Neural cell (in vitro differentiated cells): ENCODE data around the gene WNT6. TPM values are rescaled to one million over a fixed set of nuclear protein-coding genes. Genes with fewer than 3 reads are reported as not detected.

Source experiments
- H2AFZ ChIP-seq: fragments of 200-600, 300-800 bp; sonication (generic), shearing (Covaris generic); 2 replicates; pipeline ENCODE4 v1.6.0; 2014; ENCODE audit warnings: low read depth, mild to moderate bottlenecking, antibody characterized with exemption, low read length, moderate library complexity
- H3F3A ChIP-seq: fragments of 200-600 bp; shearing (Covaris generic); 2 replicates; pipeline ENCODE4 v1.6.1; 2016; ENCODE audit warnings: mild to moderate bottlenecking, moderate library complexity, mixed read lengths, antibody characterized with exemption, low read length; ENCODE audit not compliant: insufficient read depth, poor library complexity, severe bottlenecking
- H3K27ac ChIP-seq: fragments of 200-600, 300-800 bp; sonication (generic), shearing (Covaris generic); 2 replicates; pipeline ENCODE4 v1.5.1; 2014; ENCODE audit warnings: mild to moderate bottlenecking, low read length, moderate library complexity
- H3K27me3 ChIP-seq: fragments of 300-800, 200-600 bp; sonication (generic), shearing (Covaris generic); 2 replicates; pipeline ENCODE4 v1.6.0; 2014; ENCODE audit warnings: mild to moderate bottlenecking, low read depth, low read length, moderate library complexity; ENCODE audit not compliant: insufficient read depth
- H3K36me3 ChIP-seq: fragments of 300-800, 200-600 bp; sonication (generic), shearing (Covaris generic); 2 replicates; pipeline ENCODE4 v1.5.1; 2014; ENCODE audit warnings: mild to moderate bottlenecking, antibody characterized with exemption, low read length, moderate library complexity; ENCODE audit not compliant: insufficient read depth
- H3K4me2 ChIP-seq: fragments of 300-800, 200-600 bp; sonication (generic), shearing (Covaris generic); 2 replicates; pipeline ENCODE4 v1.6.0; 2014; ENCODE audit warnings: mild to moderate bottlenecking, low read length
- H3K4me3 ChIP-seq: fragments of 300-800, 200-600 bp; sonication (generic), shearing (Covaris generic); 2 replicates; pipeline ENCODE4 v1.5.1; 2014; ENCODE audit warnings: mild to moderate bottlenecking, low read length, moderate library complexity
- H3K79me2 ChIP-seq: fragments of 200-600 bp; shearing (Covaris generic); replicated peaks from 2 replicates; pipeline ENCODE4 v1.6.0; 2014; ENCODE audit warnings: mild to moderate bottlenecking, low read length, moderate library complexity; ENCODE audit not compliant: insufficient read depth
- H3K9ac ChIP-seq: fragments of 300-800, 200-600 bp; sonication (generic), shearing (Covaris generic); 2 replicates; pipeline ENCODE4 v1.6.1; 2016; ENCODE audit warnings: mild to moderate bottlenecking, low read length, mixed read lengths
- H3K9me2 ChIP-seq: fragments of 200-600 bp; shearing (Covaris generic); 2 replicates; pipeline ENCODE4 v1.6.1; 2016; ENCODE audit warnings: mild to moderate bottlenecking, low read length, mixed read lengths; ENCODE audit not compliant: insufficient read depth
- H3K9me3 ChIP-seq: fragments of 200-600, 300-800 bp; sonication (generic), shearing (Covaris generic); 2 replicates; pipeline ENCODE4 v1.6.1; 2016; ENCODE audit warnings: mild to moderate bottlenecking, mixed run types, low read length, moderate library complexity, mixed read lengths
- H4K20me1 ChIP-seq: fragments of 200-600 bp; shearing (Covaris generic); 2 replicates; pipeline ENCODE4 v1.6.1; 2016; ENCODE audit warnings: mild to moderate bottlenecking, mixed run types; ENCODE audit not compliant: insufficient read depth
- CTCF ChIP-seq: fragments of 450-650 bp; IDR thresholded peaks from 2 replicates; pipeline ENCODE4 v1.5.1; 2014; ENCODE audit warnings: antibody characterized with exemption, mild to moderate bottlenecking, moderate library complexity; ENCODE audit not compliant: poor library complexity, severe bottlenecking
- EP300 ChIP-seq: fragments of 450-650 bp; conservative IDR thresholded peaks from 2 replicates; pipeline ENCODE4 v1.6.1; 2014; ENCODE audit warnings: antibody characterized with exemption, mild to moderate bottlenecking, moderate library complexity; ENCODE audit not compliant: poor library complexity, severe bottlenecking
- EZH2 ChIP-seq: fragments of 200-600, 300-800 bp; shearing (Covaris generic), sonication (generic); IDR thresholded peaks from 2 replicates; pipeline ENCODE4 v1.6.1; 2014; ENCODE audit warnings: antibody characterized with exemption, low read length, borderline replicate concordance, mild to moderate bottlenecking; ENCODE audit not compliant: insufficient read depth, poor library complexity, severe bottlenecking
- MXI1 ChIP-seq: fragments of 450-650 bp; conservative IDR thresholded peaks from 2 replicates; pipeline ENCODE4 v1.6.1; 2014; ENCODE audit warnings: antibody characterized with exemption, mild to moderate bottlenecking; ENCODE audit not compliant: poor library complexity, severe bottlenecking
- POLR2AphosphoS5 ChIP-seq: IDR thresholded peaks from 2 replicates; pipeline ENCODE4 v1.6.1; 2012
- RAD21 ChIP-seq: fragments of 450-650 bp; conservative IDR thresholded peaks from 2 replicates; pipeline ENCODE4 v1.6.1; 2014; ENCODE audit warnings: antibody characterized with exemption, mild to moderate bottlenecking, moderate library complexity
- SMC3 ChIP-seq: fragments of 450-650 bp; conservative IDR thresholded peaks from 2 replicates; pipeline ENCODE4 v1.6.1; 2014; ENCODE audit warnings: antibody characterized with exemption, mild to moderate bottlenecking, moderate library complexity; ENCODE audit not compliant: poor library complexity
- TAF1 ChIP-seq: IDR thresholded peaks from 2 replicates; pipeline ENCODE4 v1.6.1; 2012; ENCODE audit warnings: low read depth
- polyA plus RNA-seq: library from polyadenylated mRNA; depleted of rRNA; stranded (reverse); fragments of >200 nt; gene quantifications from 2 replicates; pipeline ENCODE4 v1.2.3, GENCODE V29; 2014
- TF ChIP-seq, protein P1 (sequence below): IDR thresholded peaks from 2 replicates; pipeline ENCODE4 v1.6.1; 2012; ENCODE audit warnings: borderline replicate concordance

WNT6 gene
- polyA plus RNA-seq, 1 donor from 2014 or later, result not detected

DNA sequence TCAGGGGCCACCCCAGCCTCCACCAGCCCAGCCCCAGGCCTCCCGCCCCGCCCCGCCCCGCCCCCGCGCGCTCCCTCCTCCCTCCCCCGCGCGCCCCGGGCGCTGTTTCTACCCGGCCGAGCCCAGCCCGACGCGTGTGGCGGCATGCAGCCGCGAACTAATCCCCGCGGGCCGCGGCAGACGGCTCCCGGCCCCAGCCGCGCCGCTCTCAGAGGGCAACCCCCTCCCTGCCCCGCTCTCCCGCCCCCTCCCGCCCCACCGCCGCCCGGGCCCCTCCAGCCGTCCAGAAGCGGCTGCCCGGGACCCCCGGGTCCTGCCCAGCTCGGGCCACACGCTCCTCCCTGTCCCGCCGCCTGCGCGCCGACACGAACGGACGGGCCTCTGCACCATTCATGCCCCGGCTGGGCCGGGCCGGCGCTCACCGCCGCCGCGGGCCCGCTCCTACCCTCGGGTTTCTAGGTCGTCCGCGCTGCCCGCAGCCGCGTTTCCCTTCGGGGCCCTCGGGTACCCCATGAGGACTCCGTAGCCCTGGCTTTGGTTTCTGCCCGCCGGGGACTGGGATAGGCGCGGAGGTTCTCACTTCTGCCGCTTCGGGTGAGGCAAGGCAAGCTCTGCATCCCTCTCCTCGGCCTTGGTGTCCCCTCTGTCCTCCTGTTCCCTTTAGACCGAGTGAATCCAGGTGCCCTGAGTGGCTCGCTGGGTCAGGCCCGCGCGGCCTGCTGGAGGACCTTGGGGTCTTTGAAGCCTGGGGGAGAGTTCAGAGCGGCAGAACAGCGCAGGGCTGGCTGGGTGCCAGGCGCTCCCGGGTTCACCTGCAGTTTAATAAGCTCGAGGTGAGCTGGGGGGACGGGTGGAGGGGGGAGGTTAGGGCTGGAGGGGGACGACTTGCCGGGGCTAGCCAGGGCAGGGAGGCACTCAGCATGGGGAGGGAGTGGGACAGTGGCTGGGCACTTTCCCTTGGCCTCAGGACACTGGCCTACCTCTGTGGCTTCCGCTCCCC lies 24.2 kb downstream of the WNT6 start:
- H3K9me3 ChIP-seq, result no peaks in the 10 kb centered on the region
- H3K79me2 ChIP-seq, result no peaks in the 10 kb centered on the region
- H3F3A ChIP-seq, result no peaks in the 10 kb centered on the region
- H3K4me3 ChIP-seq, result no peak overlapping the region
- H3K9ac ChIP-seq, result no peak overlapping the region
- no peak overlapping the region for H2AFZ ChIP-seq
- TF ChIP-seq SMC3 (no peak), EZH2 (peak; percentile 81)
- H3K9me2 ChIP-seq, result no peaks in the 10 kb centered on the region
- peaks cover 91% of the 10 kb centered on the region for H3K27me3 ChIP-seq
- H3K4me2 ChIP-seq, result no peak overlapping the region
- H3K27ac ChIP-seq, result no peak overlapping the region
- H4K20me1 ChIP-seq, result no peaks in the 10 kb centered on the region
- H3K36me3 ChIP-seq, result no peaks in the 10 kb centered on the region

GRCh38 chr2:218884519-218884918 lies 24.9 kb downstream of the WNT6 start:
- H3K9me2 ChIP-seq, result no peaks in the 10 kb centered on the region
- no peaks in the 10 kb centered on the region for H3F3A ChIP-seq
- H3K4me2 ChIP-seq, result no peak overlapping the region
- H3K27ac ChIP-seq, result no peak overlapping the region
- H3K27me3 ChIP-seq, result peaks cover 86% of the 10 kb centered on the region
- H3K9me3 ChIP-seq, result no peaks in the 10 kb centered on the region
- TF ChIP-seq MXI1 (no peak), RAD21 (no peak), TAF1 (no peak), CTCF (no peak), EZH2 (no peak), POLR2AphosphoS5 (no peak), SMC3 (no peak), EP300 (no peak)
- TF ChIP-seq, protein P1, sequence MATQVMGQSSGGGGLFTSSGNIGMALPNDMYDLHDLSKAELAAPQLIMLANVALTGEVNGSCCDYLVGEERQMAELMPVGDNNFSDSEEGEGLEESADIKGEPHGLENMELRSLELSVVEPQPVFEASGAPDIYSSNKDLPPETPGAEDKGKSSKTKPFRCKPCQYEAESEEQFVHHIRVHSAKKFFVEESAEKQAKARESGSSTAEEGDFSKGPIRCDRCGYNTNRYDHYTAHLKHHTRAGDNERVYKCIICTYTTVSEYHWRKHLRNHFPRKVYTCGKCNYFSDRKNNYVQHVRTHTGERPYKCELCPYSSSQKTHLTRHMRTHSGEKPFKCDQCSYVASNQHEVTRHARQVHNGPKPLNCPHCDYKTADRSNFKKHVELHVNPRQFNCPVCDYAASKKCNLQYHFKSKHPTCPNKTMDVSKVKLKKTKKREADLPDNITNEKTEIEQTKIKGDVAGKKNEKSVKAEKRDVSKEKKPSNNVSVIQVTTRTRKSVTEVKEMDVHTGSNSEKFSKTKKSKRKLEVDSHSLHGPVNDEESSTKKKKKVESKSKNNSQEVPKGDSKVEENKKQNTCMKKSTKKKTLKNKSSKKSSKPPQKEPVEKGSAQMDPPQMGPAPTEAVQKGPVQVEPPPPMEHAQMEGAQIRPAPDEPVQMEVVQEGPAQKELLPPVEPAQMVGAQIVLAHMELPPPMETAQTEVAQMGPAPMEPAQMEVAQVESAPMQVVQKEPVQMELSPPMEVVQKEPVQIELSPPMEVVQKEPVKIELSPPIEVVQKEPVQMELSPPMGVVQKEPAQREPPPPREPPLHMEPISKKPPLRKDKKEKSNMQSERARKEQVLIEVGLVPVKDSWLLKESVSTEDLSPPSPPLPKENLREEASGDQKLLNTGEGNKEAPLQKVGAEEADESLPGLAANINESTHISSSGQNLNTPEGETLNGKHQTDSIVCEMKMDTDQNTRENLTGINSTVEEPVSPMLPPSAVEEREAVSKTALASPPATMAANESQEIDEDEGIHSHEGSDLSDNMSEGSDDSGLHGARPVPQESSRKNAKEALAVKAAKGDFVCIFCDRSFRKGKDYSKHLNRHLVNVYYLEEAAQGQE, result no peak
- H3K4me3 ChIP-seq, result no peak overlapping the region
- no peak overlapping the region for H3K9ac ChIP-seq
- H2AFZ ChIP-seq, result no peak overlapping the region
- no peaks in the 10 kb centered on the region for H3K36me3 ChIP-seq
- H4K20me1 ChIP-seq, result no peaks in the 10 kb centered on the region
- no peaks in the 10 kb centered on the region for H3K79me2 ChIP-seq
